Thyroid gland (tissue), 4 donors: Measurements from ENCODE around the gene MYO1D. TPM values are rescaled to one million over a fixed set of nuclear protein-coding genes. Genes with fewer than 3 reads are reported as not detected.
A peak's percentile ranks its signal among the peaks of the same experiment; 100 is the strongest.
"Not testable (repeated sequence)": the region's sequence is repeated elsewhere in the genome, so short reads cannot be mapped to it uniquely, and the experiment has no call there.

Experiments used
- DNase-seq, 2 donors: peaks; one replicate each; pipeline ENCODE4 v3.0.0-alpha.2; 2019
- H3K27ac ChIP-seq, 3 donors: fragments of 200-600 bp; sonication (generic); 1 replicate in 2 of 3; 2 replicates in 1 of 3; pipeline ENCODE4 v1.5.1; 2016 to 2019; ENCODE audit warnings: mild to moderate bottlenecking in 1 of 3, moderate library complexity in 1 of 3
- H3K27me3 ChIP-seq: fragments of 200-600 bp; sonication (generic); one replicate; pipeline ENCODE4 v1.5.1; 2019
- H3K36me3 ChIP-seq, 2 donors: fragments of 200-600 bp; sonication (generic); one replicate each; pipeline ENCODE4 v1.5.1; 2016 to 2019
- H3K4me1 ChIP-seq, 2 donors: fragments of 200-600 bp; sonication (generic); one replicate each; pipeline ENCODE4 v1.5.1; 2017 to 2019
- H3K4me3 ChIP-seq, 3 donors: fragments of 200-600 bp; sonication (generic); replicated peaks in 1 of 3; 1 replicate in 2 of 3; 2 replicates in 1 of 3; pipeline ENCODE4 v1.5.1; 2016; ENCODE audit warnings: mild to moderate bottlenecking in 1 of 3
- H3K9me3 ChIP-seq: fragments of 200-600 bp; sonication (generic); one replicate; pipeline ENCODE4 v1.5.1; 2017
- CTCF ChIP-seq, 6 experiments: fragments of 200-600 bp in 3 of 6; fragments of 450-650 bp in 3 of 6; sonication (generic) in 3 of 6; IDR thresholded peaks; one replicate each; pipeline ENCODE4 v1.5.1; 2016 to 2019; ENCODE audit warnings: antibody characterized with exemption in 6 of 6, mild to moderate bottlenecking in 2 of 6, inconsistent platforms in 1 of 6, moderate library complexity in 1 of 6
- POLR2A ChIP-seq, 2 donors: fragments of 450-650 bp; IDR thresholded peaks; one replicate each; pipeline ENCODE4 v1.6.1; 2017; ENCODE audit warnings: antibody characterized with exemption in 2 of 2, mild to moderate bottlenecking in 2 of 2, moderate library complexity in 1 of 2
- WGBS, 2 donors: methylation state at CpG; one replicate each; pipeline ENCODE4 v1.1.5; 2017; 5-methylcytosine and 5-hydroxymethylcytosine counted together
- intact Hi-C: fragments of 100-400 bp; cut with DNase I; formaldehyde crosslinking; loops from one replicate; pipeline ENCODE4 v1.15.1; 2023
- total RNA-seq, 4 donors: library from RNA; depleted of rRNA; stranded (reverse); fragments of >200 nt; gene quantifications; one replicate each; pipeline ENCODE4 v1.2.3, GENCODE V29; 2016

Gene MYO1D
- total RNA-seq, 4 donors from 2014 or later, result 91.9 to 143 (median 97.8) TPM

- TF ChIP-seq POLR2A (IDR thresholded peaks at IDR 0.05), result no peak
- TF ChIP-seq CTCF (IDR thresholded peaks at IDR 0.05), result no peak
- intact Hi-C loops, result loop anchor here (5.0 kb wide), 1 partner anchor 53 kb away; the partner anchor contains the start of gene MYO1D
- DNase-seq, result no peak
- WGBS, 2 donors, result 97 to 98% methylated on average over 3 of the region's 3 CpGs
- no peak overlapping the region for H3K4me3 ChIP-seq
- H3K36me3 ChIP-seq, result no peaks in the 10 kb centered on the region
- peaks cover 20 to 43% of the 10 kb centered on the region in 2 donors for H3K4me1 ChIP-seq
- no peaks in the 10 kb centered on the region for H3K27me3 ChIP-seq
- no peaks in the 10 kb centered on the region for H3K9me3 ChIP-seq
- H3K27ac ChIP-seq, result peak overlapping the region in 1 of 3 donors; percentile 12
These were observed 52.6 kb downstream of the MYO1D start for GRCh38 chr17:32824334-32824733.

GRCh38 chr17:32822996-32823395 lies 53.9 kb downstream of the MYO1D start:
- TF ChIP-seq POLR2A (IDR thresholded peaks at IDR 0.05) (peak in 1 of 2 donors; percentile 32), CTCF (IDR thresholded peaks at IDR 0.05) (no peak)
- Histone ChIP-seq H3K36me3 (no peaks in the 10 kb centered on the region), H3K27ac (peak overlapping the region; percentile 35 to 43 (median 40)), H3K4me1 (peaks cover 12 to 41% of the 10 kb centered on the region in 2 donors), H3K27me3 (no peaks in the 10 kb centered on the region), H3K4me3 (peak overlapping the region in 1 of 3 donors; percentile 25), H3K9me3 (no peaks in the 10 kb centered on the region)
- intact Hi-C loops, result loop anchor here (5.0 kb wide), 1 partner anchor 54 kb away; the partner anchor contains the start of gene MYO1D
- peak in 1 of 2 donors; percentile 20 for DNase-seq
- WGBS, 2 donors, result 54 to 63% methylated on average over 2 of the region's 2 CpGs

- DNase-seq, result peak; percentile 34 to 36
- peak overlapping the region; percentile 35 to 43 (median 40) for H3K27ac ChIP-seq
- not testable (repeated sequence) for H3K27me3 ChIP-seq, H3K36me3 ChIP-seq, H3K9me3 ChIP-seq
- WGBS, 2 donors, result 15 to 25% methylated on average over 30 to 32 of the region's 82 CpGs
- peak overlapping the region in 1 of 3 donors; percentile 25 for H3K4me3 ChIP-seq
- intact Hi-C loops, result loop anchor here (5.0 kb wide), 1 partner anchor 55 kb away; the partner anchor contains the start of gene MYO1D
- peaks cover 12 to 35% of the 10 kb centered on the region in 2 donors for H3K4me1 ChIP-seq
These were observed 54.7 kb downstream of the MYO1D start for GRCh38 chr17:32821987-32822934.

- intact Hi-C loops, result loop anchor here (5.0 kb wide), 1 partner anchor 57 kb away; the partner anchor contains the start of gene MYO1D
- DNase-seq, result no peak
- H3K27me3 ChIP-seq, result no peaks in the 10 kb centered on the region
- WGBS, 2 donors, result 96 to 97% methylated on average over 2 of the region's 2 CpGs
- no peaks in the 10 kb centered on the region for H3K9me3 ChIP-seq
- no peak overlapping the region for H3K4me3 ChIP-seq
- no peak overlapping the region for H3K27ac ChIP-seq
- peaks cover 15 to 30% of the 10 kb centered on the region in 2 donors for H3K4me1 ChIP-seq
- no peak for TF ChIP-seq POLR2A (IDR thresholded peaks at IDR 0.05)
- TF ChIP-seq CTCF (IDR thresholded peaks at IDR 0.05), result no peak
- H3K36me3 ChIP-seq, result no peaks in the 10 kb centered on the region
These were observed 56.5 kb downstream of the MYO1D start for GRCh38 chr17:32820440-32820839.

GRCh38 chr17:32819787-32820186 lies 57.1 kb downstream of the MYO1D start:
- WGBS, 2 donors, result 96% methylated on average over 2 of the region's 2 CpGs
- no peak overlapping the region for H3K27ac ChIP-seq
- intact Hi-C loops, result loop anchor here (5.0 kb wide), 1 partner anchor 58 kb away; the partner anchor contains the start of gene MYO1D
- DNase-seq, result no peak
- no peak overlapping the region for H3K4me3 ChIP-seq
- H3K9me3 ChIP-seq, result no peaks in the 10 kb centered on the region
- peaks cover 8 to 23% of the 10 kb centered on the region in 2 donors for H3K4me1 ChIP-seq
- TF ChIP-seq CTCF (IDR thresholded peaks at IDR 0.05), result no peak
- TF ChIP-seq POLR2A (IDR thresholded peaks at IDR 0.05), result no peak
- no peaks in the 10 kb centered on the region for H3K27me3 ChIP-seq
- no peaks in the 10 kb centered on the region for H3K36me3 ChIP-seq
